Measurements from ENCODE around the gene ADGRD1.
"Not testable (repeated sequence)": the region's sequence is repeated elsewhere in the genome, so short reads cannot be mapped to it uniquely, and the experiment has no call there.

Gene ADGRD1

GRCh38 chr12:131114942-131115584 lies 161.4 kb downstream of the ADGRD1 start:
- H3K27me3 ChIP-seq (ENCODE audit: insufficient read depth, low read length): no peaks in the 10 kb centered on the region
- peaks cover 18% of the 10 kb centered on the region for H3K4me1 ChIP-seq (ENCODE audit: insufficient read depth, low read length)
- H3K36me3 ChIP-seq (ENCODE audit: insufficient read depth, low read length): no peaks in the 10 kb centered on the region
- H2AFZ ChIP-seq (ENCODE audit: low read depth, low read length): no peak overlapping the region
- H3K4me3 ChIP-seq (ENCODE audit: low read length): no peak overlapping the region
- no peaks in the 10 kb centered on the region for H3K9me3 ChIP-seq (ENCODE audit: low read length)

- Histone ChIP-seq H3K36me3 (ENCODE audit: insufficient read depth, low read length) (no peaks in the 10 kb centered on the region), H3K9me3 (ENCODE audit: low read length) (no peaks in the 10 kb centered on the region), H3K4me1 (ENCODE audit: insufficient read depth, low read length) (peaks cover 18% of the 10 kb centered on the region), H3K27me3 (ENCODE audit: insufficient read depth, low read length) (no peaks in the 10 kb centered on the region), H2AFZ (ENCODE audit: low read depth, low read length) (no peak overlapping the region), H3K4me3 (ENCODE audit: low read length) (no peak overlapping the region)
These were observed 162.2 kb downstream of the ADGRD1 start for GRCh38 chr12:131115766-131116467.

GRCh38 chr12:131116468-131117117 lies 162.9 kb downstream of the ADGRD1 start:
- Histone ChIP-seq H3K4me3 (ENCODE audit: low read length) (no peak overlapping the region), H2AFZ (ENCODE audit: low read depth, low read length) (no peak overlapping the region), H3K9me3 (ENCODE audit: low read length) (no peaks in the 10 kb centered on the region), H3K36me3 (ENCODE audit: insufficient read depth, low read length) (no peaks in the 10 kb centered on the region), H3K27me3 (ENCODE audit: insufficient read depth, low read length) (no peaks in the 10 kb centered on the region), H3K4me1 (ENCODE audit: insufficient read depth, low read length) (peaks cover 18% of the 10 kb centered on the region)

- no peaks in the 10 kb centered on the region for H3K27me3 ChIP-seq (ENCODE audit: insufficient read depth, low read length)
- no peaks in the 10 kb centered on the region for H3K9me3 ChIP-seq (ENCODE audit: low read length)
- H2AFZ ChIP-seq (ENCODE audit: low read depth, low read length): no peak overlapping the region
- peaks cover 16% of the 10 kb centered on the region for H3K4me1 ChIP-seq (ENCODE audit: insufficient read depth, low read length)
- no peaks in the 10 kb centered on the region for H3K36me3 ChIP-seq (ENCODE audit: insufficient read depth, low read length)
- no peak overlapping the region for H3K4me3 ChIP-seq (ENCODE audit: low read length)
These were observed 163.9 kb downstream of the ADGRD1 start for GRCh38 chr12:131117438-131118245.

GRCh38 chr12:131118371-131118770 lies 164.7 kb downstream of the ADGRD1 start:
- Histone ChIP-seq H3K9me3 (ENCODE audit: low read length) (no peaks in the 10 kb centered on the region), H3K4me1 (ENCODE audit: insufficient read depth, low read length) (peaks cover 16% of the 10 kb centered on the region), H2AFZ (ENCODE audit: low read depth, low read length) (no peak overlapping the region), H3K36me3 (ENCODE audit: insufficient read depth, low read length) (no peaks in the 10 kb centered on the region), H3K4me3 (ENCODE audit: low read length) (no peak overlapping the region), H3K27me3 (ENCODE audit: insufficient read depth, low read length) (no peaks in the 10 kb centered on the region)

GRCh38 chr12:131119345-131119744 lies 165.6 kb downstream of the ADGRD1 start:
- H3K4me1 ChIP-seq (ENCODE audit: insufficient read depth, low read length); H3K9me3 ChIP-seq (ENCODE audit: low read length); H2AFZ ChIP-seq (ENCODE audit: low read depth, low read length); H3K36me3 ChIP-seq (ENCODE audit: insufficient read depth, low read length); H3K27me3 ChIP-seq (ENCODE audit: insufficient read depth, low read length); H3K4me3 ChIP-seq (ENCODE audit: low read length): not testable (repeated sequence)

GRCh38 chr12:131119936-131120335 lies 166.2 kb downstream of the ADGRD1 start:
- no peaks in the 10 kb centered on the region for H3K36me3 ChIP-seq (ENCODE audit: insufficient read depth, low read length)
- no peak overlapping the region for H2AFZ ChIP-seq (ENCODE audit: low read depth, low read length)
- H3K4me1 ChIP-seq (ENCODE audit: insufficient read depth, low read length): peaks cover 10% of the 10 kb centered on the region
- H3K27me3 ChIP-seq (ENCODE audit: insufficient read depth, low read length): no peaks in the 10 kb centered on the region
- H3K4me3 ChIP-seq (ENCODE audit: low read length): no peak overlapping the region
- no peaks in the 10 kb centered on the region for H3K9me3 ChIP-seq (ENCODE audit: low read length)

- H2AFZ ChIP-seq (ENCODE audit: low read depth, low read length): no peak overlapping the region
- H3K4me3 ChIP-seq (ENCODE audit: low read length): no peak overlapping the region
- H3K4me1 ChIP-seq (ENCODE audit: insufficient read depth, low read length): peaks cover 10% of the 10 kb centered on the region
- no peaks in the 10 kb centered on the region for H3K36me3 ChIP-seq (ENCODE audit: insufficient read depth, low read length)
- H3K27me3 ChIP-seq (ENCODE audit: insufficient read depth, low read length): no peaks in the 10 kb centered on the region
- H3K9me3 ChIP-seq (ENCODE audit: low read length): no peaks in the 10 kb centered on the region
These were observed 167.1 kb downstream of the ADGRD1 start for GRCh38 chr12:131120831-131121271.

GRCh38 chr12:131121705-131122405 lies 168.1 kb downstream of the ADGRD1 start:
- Histone ChIP-seq H3K36me3 (ENCODE audit: insufficient read depth, low read length) (no peaks in the 10 kb centered on the region), H2AFZ (ENCODE audit: low read depth, low read length) (no peak overlapping the region), H3K4me3 (ENCODE audit: low read length) (no peak overlapping the region), H3K27me3 (ENCODE audit: insufficient read depth, low read length) (no peaks in the 10 kb centered on the region), H3K4me1 (ENCODE audit: insufficient read depth, low read length) (peaks cover under 1% of the 10 kb centered on the region), H3K9me3 (ENCODE audit: low read length) (no peaks in the 10 kb centered on the region)

- Histone ChIP-seq H3K4me1 (ENCODE audit: insufficient read depth, low read length) (no peaks in the 10 kb centered on the region), H3K36me3 (ENCODE audit: insufficient read depth, low read length) (no peaks in the 10 kb centered on the region), H3K4me3 (ENCODE audit: low read length) (no peak overlapping the region), H2AFZ (ENCODE audit: low read depth, low read length) (no peak overlapping the region), H3K27me3 (ENCODE audit: insufficient read depth, low read length) (no peaks in the 10 kb centered on the region), H3K9me3 (ENCODE audit: low read length) (no peaks in the 10 kb centered on the region)
These were observed 168.9 kb downstream of the ADGRD1 start for GRCh38 chr12:131122631-131123030.

GRCh38 chr12:131123817-131124216 lies 170.1 kb downstream of the ADGRD1 start:
- Histone ChIP-seq H3K27me3 (ENCODE audit: insufficient read depth, low read length) (no peaks in the 10 kb centered on the region), H3K4me3 (ENCODE audit: low read length) (no peak overlapping the region), H3K4me1 (ENCODE audit: insufficient read depth, low read length) (no peaks in the 10 kb centered on the region), H3K9me3 (ENCODE audit: low read length) (no peaks in the 10 kb centered on the region), H2AFZ (ENCODE audit: low read depth, low read length) (no peak overlapping the region), H3K36me3 (ENCODE audit: insufficient read depth, low read length) (no peaks in the 10 kb centered on the region)

- Histone ChIP-seq H3K4me3 (ENCODE audit: low read length) (no peak overlapping the region), H3K9me3 (ENCODE audit: low read length) (no peaks in the 10 kb centered on the region), H3K36me3 (ENCODE audit: insufficient read depth, low read length) (no peaks in the 10 kb centered on the region), H3K4me1 (ENCODE audit: insufficient read depth, low read length) (no peaks in the 10 kb centered on the region), H3K27me3 (ENCODE audit: insufficient read depth, low read length) (no peaks in the 10 kb centered on the region), H2AFZ (ENCODE audit: low read depth, low read length) (no peak overlapping the region)
These were observed 171.0 kb downstream of the ADGRD1 start for GRCh38 chr12:131124487-131125280.
